C4-2B (cell line): ENCODE measurements around the gene MED12L.

ENCODE experiments used
- ZFX ChIP-seq: fragments of 450-650 bp; IDR thresholded peaks from 2 replicates; pipeline ENCODE4 v1.6.1; 2017
- TF ChIP-seq, protein P1 (sequence below): fragments of 450-650 bp; conservative IDR thresholded peaks from 2 replicates; pipeline ENCODE4 v1.5.1; 2017; ENCODE audit warnings: mild to moderate bottlenecking

DNA sequence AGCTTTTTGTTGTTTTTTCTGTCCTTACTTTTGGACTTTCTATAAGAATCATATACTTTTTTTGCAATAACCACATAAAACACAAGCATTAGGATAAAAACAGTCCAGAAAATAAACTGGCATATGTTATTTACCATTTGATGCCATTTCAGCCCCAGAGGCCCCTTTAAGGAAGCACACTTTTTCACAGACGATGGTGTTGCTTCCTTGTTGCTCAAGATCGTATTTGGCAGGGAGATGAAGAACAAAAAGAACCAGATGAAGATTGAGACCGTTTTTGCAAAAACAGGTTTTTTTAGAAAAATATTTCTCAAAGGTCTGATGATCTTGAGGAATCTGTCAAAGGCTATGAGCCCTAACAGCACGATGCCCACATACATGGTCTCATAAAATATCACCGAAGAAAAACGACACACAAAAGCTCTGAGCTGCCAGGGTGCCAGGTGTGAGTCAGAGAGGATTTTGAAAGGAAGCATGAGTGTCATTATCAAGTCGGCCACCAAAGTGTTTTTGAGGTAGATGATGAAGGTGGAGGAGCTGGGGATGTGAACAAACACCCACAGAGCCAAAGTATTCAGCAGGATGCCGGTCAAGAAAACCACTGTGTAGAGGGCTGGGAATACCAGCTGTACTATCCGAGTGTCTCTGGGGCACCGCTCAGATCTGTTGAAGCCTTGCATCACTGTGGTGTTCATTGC, 243.0 kb downstream of the MED12L start:
- TF ChIP-seq, protein P1, sequence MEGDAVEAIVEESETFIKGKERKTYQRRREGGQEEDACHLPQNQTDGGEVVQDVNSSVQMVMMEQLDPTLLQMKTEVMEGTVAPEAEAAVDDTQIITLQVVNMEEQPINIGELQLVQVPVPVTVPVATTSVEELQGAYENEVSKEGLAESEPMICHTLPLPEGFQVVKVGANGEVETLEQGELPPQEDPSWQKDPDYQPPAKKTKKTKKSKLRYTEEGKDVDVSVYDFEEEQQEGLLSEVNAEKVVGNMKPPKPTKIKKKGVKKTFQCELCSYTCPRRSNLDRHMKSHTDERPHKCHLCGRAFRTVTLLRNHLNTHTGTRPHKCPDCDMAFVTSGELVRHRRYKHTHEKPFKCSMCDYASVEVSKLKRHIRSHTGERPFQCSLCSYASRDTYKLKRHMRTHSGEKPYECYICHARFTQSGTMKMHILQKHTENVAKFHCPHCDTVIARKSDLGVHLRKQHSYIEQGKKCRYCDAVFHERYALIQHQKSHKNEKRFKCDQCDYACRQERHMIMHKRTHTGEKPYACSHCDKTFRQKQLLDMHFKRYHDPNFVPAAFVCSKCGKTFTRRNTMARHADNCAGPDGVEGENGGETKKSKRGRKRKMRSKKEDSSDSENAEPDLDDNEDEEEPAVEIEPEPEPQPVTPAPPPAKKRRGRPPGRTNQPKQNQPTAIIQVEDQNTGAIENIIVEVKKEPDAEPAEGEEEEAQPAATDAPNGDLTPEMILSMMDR, result no peak
- TF ChIP-seq ZFX, result no peak
